Measurements from ENCODE around the gene COL2A1.

Gene COL2A1

GRCh38 chr12:47985596-47986290 is 18.5 kb downstream of the COL2A1 start:
- Histone ChIP-seq H2AFZ (ENCODE audit: low read depth, low read length, severe bottlenecking) (no peak overlapping the region), H4K20me1 (ENCODE audit: low read depth, low read length) (no peaks in the 10 kb centered on the region), H3K4me2 (ENCODE audit: low read depth, low read length, poor library complexity, severe bottlenecking) (no peak overlapping the region), H3K9ac (ENCODE audit: low read length) (no peak overlapping the region), H3K27me3 (ENCODE audit: low read length) (no peaks in the 10 kb centered on the region), H3K79me2 (ENCODE audit: insufficient read depth, low read length) (no peaks in the 10 kb centered on the region), H3K9me2 (replicated peaks; ENCODE audit: insufficient read depth, low read length) (no peaks in the 10 kb centered on the region), H3K36me3 (ENCODE audit: low read length) (no peaks in the 10 kb centered on the region), H3K9me3 (ENCODE audit: insufficient read depth, low read length) (no peaks in the 10 kb centered on the region), H3F3A (ENCODE audit: insufficient read depth) (no peaks in the 10 kb centered on the region), H3K27ac (ENCODE audit: low read depth, low read length) (no peak overlapping the region), H3K4me3 (ENCODE audit: insufficient read depth, low read length, poor library complexity, severe bottlenecking) (no peak overlapping the region)
- TF ChIP-seq EZH2phosphoT487 (conservative IDR thresholded peaks at IDR 0.05; ENCODE audit: low read length): no peak
- TF ChIP-seq, protein P1, sequence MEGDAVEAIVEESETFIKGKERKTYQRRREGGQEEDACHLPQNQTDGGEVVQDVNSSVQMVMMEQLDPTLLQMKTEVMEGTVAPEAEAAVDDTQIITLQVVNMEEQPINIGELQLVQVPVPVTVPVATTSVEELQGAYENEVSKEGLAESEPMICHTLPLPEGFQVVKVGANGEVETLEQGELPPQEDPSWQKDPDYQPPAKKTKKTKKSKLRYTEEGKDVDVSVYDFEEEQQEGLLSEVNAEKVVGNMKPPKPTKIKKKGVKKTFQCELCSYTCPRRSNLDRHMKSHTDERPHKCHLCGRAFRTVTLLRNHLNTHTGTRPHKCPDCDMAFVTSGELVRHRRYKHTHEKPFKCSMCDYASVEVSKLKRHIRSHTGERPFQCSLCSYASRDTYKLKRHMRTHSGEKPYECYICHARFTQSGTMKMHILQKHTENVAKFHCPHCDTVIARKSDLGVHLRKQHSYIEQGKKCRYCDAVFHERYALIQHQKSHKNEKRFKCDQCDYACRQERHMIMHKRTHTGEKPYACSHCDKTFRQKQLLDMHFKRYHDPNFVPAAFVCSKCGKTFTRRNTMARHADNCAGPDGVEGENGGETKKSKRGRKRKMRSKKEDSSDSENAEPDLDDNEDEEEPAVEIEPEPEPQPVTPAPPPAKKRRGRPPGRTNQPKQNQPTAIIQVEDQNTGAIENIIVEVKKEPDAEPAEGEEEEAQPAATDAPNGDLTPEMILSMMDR (IDR thresholded peaks at IDR 0.05; ENCODE audit: insufficient read depth, low read length, poor library complexity, severe bottlenecking): no peak

GRCh38 chr12:47984331-47984801 is 19.9 kb downstream of the COL2A1 start:
- no peak overlapping the region for H3K9ac ChIP-seq (ENCODE audit: low read length)
- no peak overlapping the region for H3K27ac ChIP-seq (ENCODE audit: low read depth, low read length)
- no peaks in the 10 kb centered on the region for H3K36me3 ChIP-seq (ENCODE audit: low read length)
- no peak overlapping the region for H3K4me3 ChIP-seq (ENCODE audit: insufficient read depth, low read length, poor library complexity, severe bottlenecking)
- H3F3A ChIP-seq (ENCODE audit: insufficient read depth): no peaks in the 10 kb centered on the region
- no peak overlapping the region for H3K4me2 ChIP-seq (ENCODE audit: low read depth, low read length, poor library complexity, severe bottlenecking)
- H3K9me3 ChIP-seq (ENCODE audit: insufficient read depth, low read length): no peaks in the 10 kb centered on the region
- no peaks in the 10 kb centered on the region for H4K20me1 ChIP-seq (ENCODE audit: low read depth, low read length)
- H3K79me2 ChIP-seq (ENCODE audit: insufficient read depth, low read length): no peaks in the 10 kb centered on the region
- no peaks in the 10 kb centered on the region for H3K27me3 ChIP-seq (ENCODE audit: low read length)
- no peaks in the 10 kb centered on the region for H3K9me2 ChIP-seq (replicated peaks; ENCODE audit: insufficient read depth, low read length)
- TF ChIP-seq, protein P1 (IDR thresholded peaks at IDR 0.05; ENCODE audit: insufficient read depth, low read length, poor library complexity, severe bottlenecking): no peak
- no peak for TF ChIP-seq EZH2phosphoT487 (conservative IDR thresholded peaks at IDR 0.05; ENCODE audit: low read length)
- no peak overlapping the region for H2AFZ ChIP-seq (ENCODE audit: low read depth, low read length, severe bottlenecking)

DNA sequence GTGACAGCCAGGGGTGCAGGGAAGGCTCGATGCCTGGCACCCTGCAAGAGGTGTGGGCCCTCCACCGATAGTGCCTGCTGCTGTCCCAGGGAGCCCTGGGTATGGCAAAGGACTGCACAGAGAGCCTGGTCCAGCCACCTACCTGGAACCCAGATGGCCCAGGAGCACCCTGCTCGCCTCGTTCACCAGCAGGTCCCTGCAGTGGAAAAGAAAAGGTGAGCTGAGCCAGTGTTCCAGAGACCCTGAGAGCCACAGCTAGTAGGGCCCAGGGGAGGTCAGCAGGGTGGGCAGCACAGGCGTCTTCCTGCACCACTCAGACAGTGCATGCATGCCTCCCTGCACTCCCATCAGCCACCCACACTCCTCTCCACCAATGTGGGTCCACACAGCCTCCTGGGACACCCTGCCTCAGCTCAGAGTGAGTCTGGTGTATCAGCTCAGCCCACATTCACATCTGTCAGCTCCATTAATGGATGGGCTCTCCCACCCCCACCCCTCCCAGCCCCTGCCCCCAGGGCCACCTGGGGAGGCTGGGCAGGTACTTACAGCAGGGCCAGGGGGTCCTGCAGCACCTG is 20.6 kb downstream of the COL2A1 start:
- TF ChIP-seq, protein P1 (IDR thresholded peaks at IDR 0.05; ENCODE audit: insufficient read depth, low read length, poor library complexity, severe bottlenecking): no peak
- TF ChIP-seq EZH2phosphoT487 (conservative IDR thresholded peaks at IDR 0.05; ENCODE audit: low read length): no peak
- no peaks in the 10 kb centered on the region for H3K79me2 ChIP-seq (ENCODE audit: insufficient read depth, low read length)
- H3K36me3 ChIP-seq (ENCODE audit: low read length): no peaks in the 10 kb centered on the region
- H3K9ac ChIP-seq (ENCODE audit: low read length): no peak overlapping the region
- H3K9me2 ChIP-seq (replicated peaks; ENCODE audit: insufficient read depth, low read length): no peaks in the 10 kb centered on the region
- no peak overlapping the region for H2AFZ ChIP-seq (ENCODE audit: low read depth, low read length, severe bottlenecking)
- no peaks in the 10 kb centered on the region for H3F3A ChIP-seq (ENCODE audit: insufficient read depth)
- no peak overlapping the region for H3K4me2 ChIP-seq (ENCODE audit: low read depth, low read length, poor library complexity, severe bottlenecking)
- no peaks in the 10 kb centered on the region for H3K9me3 ChIP-seq (ENCODE audit: insufficient read depth, low read length)
- H4K20me1 ChIP-seq (ENCODE audit: low read depth, low read length): no peaks in the 10 kb centered on the region
- no peak overlapping the region for H3K27ac ChIP-seq (ENCODE audit: low read depth, low read length)
- no peak overlapping the region for H3K4me3 ChIP-seq (ENCODE audit: insufficient read depth, low read length, poor library complexity, severe bottlenecking)
- H3K27me3 ChIP-seq (ENCODE audit: low read length): no peaks in the 10 kb centered on the region
